Brain microvascular endothelial cell (primary cell): ENCODE measurements around the gene ZNF148.

Experiments used
- DNase-seq: peaks from one replicate; pipeline ENCODE4 v3.0.0-alpha.2; 2020
- H3K27ac ChIP-seq: fragments of 250-450 bp; sonication (Bioruptor Pico); 2 replicates; pipeline ENCODE4 v1.5.1; 2020; ENCODE audit warnings: mild to moderate bottlenecking, moderate library complexity
- H3K27me3 ChIP-seq: fragments of 250-450 bp; sonication (Bioruptor Pico); replicated peaks from 2 replicates; pipeline ENCODE4 v1.5.1; 2020; ENCODE audit warnings: mild to moderate bottlenecking
- H3K36me3 ChIP-seq: fragments of 250-450 bp; sonication (Bioruptor Pico); replicated peaks from 2 replicates; pipeline ENCODE4 v1.5.1; 2020; ENCODE audit warnings: mild to moderate bottlenecking
- H3K4me3 ChIP-seq: 2 replicates; pipeline ENCODE4 v1.5.1; 2011; ENCODE audit warnings: low read depth, mild to moderate bottlenecking, control low read depth, low read length, moderate library complexity
- CTCF ChIP-seq: IDR thresholded peaks from 2 replicates; pipeline ENCODE4 v1.5.1; 2011; ENCODE audit warnings: low read depth, mild to moderate bottlenecking, moderate library complexity, low read length, control low read depth, inconsistent platforms; ENCODE audit errors: missing control alignments
- in situ Hi-C: cut with HindIII; loops from 2 replicates; pipeline ENCODE4 v1.10.0; 2017; ENCODE audit warnings: low sequenced_read_pairs, low pct_ligation_motif_present

The ZNF148 gene

DNA sequence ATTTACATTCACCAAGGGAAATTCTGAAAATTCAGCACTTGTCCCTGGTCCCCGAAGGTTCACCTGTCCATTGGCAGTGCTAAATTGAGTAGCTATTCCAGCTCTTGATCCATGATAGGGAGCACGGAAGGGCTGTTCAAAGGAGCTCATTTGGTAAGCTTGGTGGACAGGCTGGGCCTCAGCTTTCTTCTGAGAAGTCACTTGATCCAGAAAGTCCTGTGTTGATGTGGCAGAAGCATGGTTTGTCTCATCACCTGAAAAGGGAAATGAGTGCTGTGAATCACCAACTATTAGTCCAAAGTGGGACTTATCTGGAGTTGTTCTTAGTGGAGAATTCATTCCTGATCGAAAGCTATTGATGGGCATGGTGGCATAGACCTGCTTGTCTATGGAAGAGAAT lies 142.7 kb downstream of the ZNF148 start:
- in situ Hi-C loops = no loop called here

DNA sequence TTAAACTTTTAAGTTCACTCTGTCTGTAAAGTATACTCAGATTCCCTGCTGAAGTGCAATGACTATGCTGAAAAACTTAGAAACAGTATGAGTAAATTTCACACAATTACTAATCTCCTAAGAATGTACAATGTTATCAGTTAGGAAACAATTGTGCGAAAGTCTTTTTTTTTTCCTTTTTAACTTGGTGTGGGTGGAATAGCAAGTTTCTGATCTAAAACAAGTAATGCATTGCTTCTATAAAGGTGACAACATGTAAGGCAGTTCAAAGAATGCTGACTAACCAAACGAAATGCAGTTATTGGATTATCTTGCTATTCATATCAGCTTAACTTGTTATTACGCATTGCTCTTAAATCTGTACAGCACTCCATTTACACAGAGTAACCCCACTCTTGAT lies 143.2 kb downstream of the ZNF148 start:
- Histone ChIP-seq H3K27me3 (no peaks in the 10 kb centered on the region), H3K27ac (peak overlapping the region; percentile 64), H3K4me3 (no peak overlapping the region), H3K36me3 (peaks cover 14% of the 10 kb centered on the region)
- no peak for TF ChIP-seq CTCF
- DNase-seq = peak; percentile 17
- in situ Hi-C loops = no loop called here

More for the DNA sequence above, 142.7 kb downstream of the ZNF148 start:
- no peaks in the 10 kb centered on the region for H3K27me3 ChIP-seq
- peaks cover 14% of the 10 kb centered on the region for H3K36me3 ChIP-seq
- H3K4me3 ChIP-seq = no peak overlapping the region
- DNase-seq = no peak
- H3K27ac ChIP-seq = peak overlapping the region; percentile 64
- no peak for TF ChIP-seq CTCF

DNA sequence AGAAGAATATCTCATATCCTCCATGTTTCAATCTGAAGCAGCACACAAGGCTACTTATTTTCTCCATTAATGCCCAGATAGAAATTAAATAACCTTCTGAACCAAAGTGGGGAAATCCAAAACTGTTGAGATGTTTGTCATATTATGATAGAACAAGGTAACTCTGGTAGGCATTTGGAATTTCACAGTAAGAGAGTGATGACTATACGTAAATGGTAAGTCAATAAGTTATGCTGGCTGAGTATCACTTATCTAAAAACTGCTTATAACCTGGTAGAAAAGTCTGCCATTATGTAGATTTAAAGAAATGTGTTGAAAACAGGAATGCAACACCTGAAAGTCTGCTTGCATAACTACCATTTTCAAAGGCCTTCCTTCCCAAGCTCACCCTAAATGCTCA lies 145.4 kb downstream of the ZNF148 start:
- H3K27ac ChIP-seq = no peak overlapping the region
- no peak overlapping the region for H3K4me3 ChIP-seq
- DNase-seq = no peak
- in situ Hi-C loops = no loop called here
- H3K36me3 ChIP-seq = peaks cover 14% of the 10 kb centered on the region
- no peak for TF ChIP-seq CTCF
- H3K27me3 ChIP-seq = no peaks in the 10 kb centered on the region

DNA sequence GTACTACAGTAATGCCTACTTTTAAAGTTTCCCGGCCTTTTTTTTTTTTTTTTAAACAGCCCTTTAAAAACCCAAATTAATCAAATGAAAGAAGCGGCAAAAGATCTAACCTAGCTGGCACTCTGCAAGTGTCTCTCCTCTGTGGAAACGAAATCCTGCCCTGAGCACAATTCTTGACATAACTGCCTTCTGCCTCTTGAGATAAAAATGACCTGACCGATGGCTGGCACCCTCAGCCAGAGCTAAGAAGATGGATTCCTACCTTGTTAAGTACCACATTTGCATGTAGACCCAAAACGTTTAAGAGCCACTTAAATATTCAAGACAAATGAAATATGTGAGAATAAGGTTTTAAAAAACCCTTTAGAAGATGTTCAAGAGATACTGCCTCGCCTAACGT lies 146.0 kb downstream of the ZNF148 start:
- peaks cover 14% of the 10 kb centered on the region for H3K36me3 ChIP-seq
- H3K4me3 ChIP-seq = no peak overlapping the region
- in situ Hi-C loops = no loop called here
- no peak for DNase-seq
- H3K27me3 ChIP-seq = no peaks in the 10 kb centered on the region
- no peak overlapping the region for H3K27ac ChIP-seq
- TF ChIP-seq CTCF = no peak

- no peak for TF ChIP-seq CTCF
- DNase-seq = no peak
- in situ Hi-C loops = no loop called here
- Histone ChIP-seq H3K4me3 (no peak overlapping the region), H3K27ac (no peak overlapping the region), H3K36me3 (no peaks in the 10 kb centered on the region), H3K27me3 (no peaks in the 10 kb centered on the region)
Measured at GRCh38 chr3:125221831-125222230, 153.3 kb downstream of the ZNF148 start.

- no peak for TF ChIP-seq CTCF
- no peaks in the 10 kb centered on the region for H3K27me3 ChIP-seq
- in situ Hi-C loops = no loop called here
- H3K4me3 ChIP-seq = no peak overlapping the region
- no peak for DNase-seq
- no peak overlapping the region for H3K27ac ChIP-seq
- H3K36me3 ChIP-seq = no peaks in the 10 kb centered on the region
Measured at GRCh38 chr3:125220727-125221429, 154.2 kb downstream of the ZNF148 start.
